A673 (cell line): Measurements from ENCODE around the gene ACTR10. TPM values are rescaled to one million over a fixed set of nuclear protein-coding genes. Genes with fewer than 3 reads are reported as not detected.

Experiments
- BruUV-seq: library from RNA; stranded (reverse); fragments of 400-500 nt; replicated peaks from 2 replicates; lab custom pipeline; 2021; lab: Mats Ljungman, UMichigan
- CTCF ChIA-PET: fragments of 300-600 bp; sonication (Branson Sonifier 250); formaldehyde crosslinking; loops from one replicate; lab custom pipeline; 2022; ENCODE audit warnings: antibody characterized with exemption; lab: Charles Lee
- POLR2A ChIA-PET: fragments of 300-600 bp; sonication (Branson Sonifier 250); formaldehyde crosslinking; loops from one replicate; lab custom pipeline; 2022; ENCODE audit warnings: antibody characterized with exemption; ENCODE audit not compliant: low non-redundant PET; lab: Charles Lee
- DNase-seq: peaks from one replicate; pipeline ENCODE4 v3.0.0-alpha.2; 2015; ENCODE audit warnings: low spot score
- H3K27ac ChIP-seq: fragments of 200-600 bp; sonication (generic); 2 replicates; pipeline ENCODE4 v1.5.1; 2016; ENCODE audit warnings: mixed run types, low read depth, mild to moderate bottlenecking, mixed read lengths, antibody characterized with exemption, low read length; ENCODE audit not compliant: poor library complexity, severe bottlenecking
- H3K27me3 ChIP-seq: fragments of 200-600 bp; sonication (generic); replicated peaks from 2 replicates; pipeline ENCODE4 v1.6.1; 2017; ENCODE audit warnings: mixed run types, low read depth, mild to moderate bottlenecking, mixed read lengths, antibody characterized with exemption, low read length; ENCODE audit not compliant: insufficient read depth, poor library complexity
- H3K36me3 ChIP-seq: fragments of 200-600 bp; sonication (generic); 2 replicates; pipeline ENCODE4 v1.6.1; 2016; ENCODE audit warnings: mixed run types, mild to moderate bottlenecking, mixed read lengths, antibody characterized with exemption, low read length; ENCODE audit not compliant: insufficient read depth, poor library complexity, severe bottlenecking
- H3K4me1 ChIP-seq: fragments of 200-600 bp; sonication (generic); 2 replicates; pipeline ENCODE4 v1.6.1; 2017; ENCODE audit warnings: mixed run types, mild to moderate bottlenecking, mixed read lengths, antibody characterized with exemption, low read length; ENCODE audit not compliant: insufficient read depth, poor library complexity, severe bottlenecking
- H3K4me3 ChIP-seq: fragments of 200-600 bp; sonication (generic); 2 replicates; pipeline ENCODE4 v1.5.1; 2016; ENCODE audit warnings: low read depth, mixed run types, mild to moderate bottlenecking, mixed read lengths, low read length; ENCODE audit not compliant: poor library complexity, severe bottlenecking
- H3K9me3 ChIP-seq: fragments of 200-600 bp; sonication (generic); 2 replicates; pipeline ENCODE4 v1.6.1; 2016; ENCODE audit warnings: mixed run types, low read depth, mild to moderate bottlenecking, mixed read lengths, antibody characterized with exemption, low read length; ENCODE audit not compliant: poor library complexity, severe bottlenecking
- EZH2 ChIP-seq: fragments of 200-600 bp; sonication (generic); IDR thresholded peaks from 2 replicates; pipeline ENCODE4 v1.6.1; 2017; ENCODE audit warnings: borderline replicate concordance, low read depth, mild to moderate bottlenecking, mixed read lengths, antibody characterized with exemption, low read length; ENCODE audit not compliant: poor library complexity, severe bottlenecking
- intact Hi-C: fragments of 100-400 bp; cut with micrococcal nuclease; formaldehyde crosslinking; loops from one replicate; pipeline ENCODE4 v1.10.0; 2022; ENCODE audit not compliant: unreplicated experiment
- total RNA-seq: library from RNA; stranded (reverse); gene quantifications from 2 replicates; pipeline ENCODE4 v1.2.3, GENCODE V29; 2021
- TF ChIP-seq, protein P1 (sequence below): fragments of 300-800, 200-600 bp; sonication (generic); conservative IDR thresholded peaks from 2 replicates; pipeline ENCODE4 v1.5.1; 2017; ENCODE audit warnings: low read depth, mild to moderate bottlenecking, antibody characterized with exemption, low read length, moderate library complexity, mixed read lengths

The ACTR10 gene
- total RNA-seq, 1 experiment from 2014 or later: 54.7 TPM

DNA sequence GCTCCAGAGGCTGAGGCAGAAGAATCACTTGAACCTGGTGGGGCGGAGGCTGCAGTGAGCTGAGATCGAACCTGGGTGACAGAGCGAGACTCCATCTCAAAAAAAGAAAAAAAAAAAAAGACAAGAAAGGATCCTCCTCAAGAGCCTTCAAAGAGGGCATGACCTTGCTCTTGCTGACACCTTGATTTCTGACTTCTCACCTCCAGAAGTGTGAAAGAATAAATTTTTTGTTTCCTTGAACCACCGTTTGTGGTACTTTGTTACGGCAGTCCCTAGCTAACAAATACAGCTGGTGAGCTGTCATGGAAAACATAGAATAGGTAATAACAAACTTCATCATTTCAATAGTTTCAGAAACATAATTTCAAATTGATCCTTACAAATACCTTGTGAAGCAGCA lies 1.9 kb upstream of the ACTR10 start:
- DNase-seq: no peak
- Histone ChIP-seq H3K9me3 (no peaks in the 10 kb centered on the region), H3K27me3 (no peaks in the 10 kb centered on the region), H3K27ac (no peak overlapping the region), H3K4me1 (peaks cover 9% of the 10 kb centered on the region), H3K36me3 (no peaks in the 10 kb centered on the region), H3K4me3 (no peak overlapping the region)
- intact Hi-C loops: no loop called here
- TF ChIP-seq, protein P1, sequence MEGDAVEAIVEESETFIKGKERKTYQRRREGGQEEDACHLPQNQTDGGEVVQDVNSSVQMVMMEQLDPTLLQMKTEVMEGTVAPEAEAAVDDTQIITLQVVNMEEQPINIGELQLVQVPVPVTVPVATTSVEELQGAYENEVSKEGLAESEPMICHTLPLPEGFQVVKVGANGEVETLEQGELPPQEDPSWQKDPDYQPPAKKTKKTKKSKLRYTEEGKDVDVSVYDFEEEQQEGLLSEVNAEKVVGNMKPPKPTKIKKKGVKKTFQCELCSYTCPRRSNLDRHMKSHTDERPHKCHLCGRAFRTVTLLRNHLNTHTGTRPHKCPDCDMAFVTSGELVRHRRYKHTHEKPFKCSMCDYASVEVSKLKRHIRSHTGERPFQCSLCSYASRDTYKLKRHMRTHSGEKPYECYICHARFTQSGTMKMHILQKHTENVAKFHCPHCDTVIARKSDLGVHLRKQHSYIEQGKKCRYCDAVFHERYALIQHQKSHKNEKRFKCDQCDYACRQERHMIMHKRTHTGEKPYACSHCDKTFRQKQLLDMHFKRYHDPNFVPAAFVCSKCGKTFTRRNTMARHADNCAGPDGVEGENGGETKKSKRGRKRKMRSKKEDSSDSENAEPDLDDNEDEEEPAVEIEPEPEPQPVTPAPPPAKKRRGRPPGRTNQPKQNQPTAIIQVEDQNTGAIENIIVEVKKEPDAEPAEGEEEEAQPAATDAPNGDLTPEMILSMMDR: no peak
- TF ChIP-seq EZH2: no peak
- BruUV-seq: no TSS peak
- ChIA-PET CTCF (no interaction called here), POLR2A (no interaction called here)

DNA sequence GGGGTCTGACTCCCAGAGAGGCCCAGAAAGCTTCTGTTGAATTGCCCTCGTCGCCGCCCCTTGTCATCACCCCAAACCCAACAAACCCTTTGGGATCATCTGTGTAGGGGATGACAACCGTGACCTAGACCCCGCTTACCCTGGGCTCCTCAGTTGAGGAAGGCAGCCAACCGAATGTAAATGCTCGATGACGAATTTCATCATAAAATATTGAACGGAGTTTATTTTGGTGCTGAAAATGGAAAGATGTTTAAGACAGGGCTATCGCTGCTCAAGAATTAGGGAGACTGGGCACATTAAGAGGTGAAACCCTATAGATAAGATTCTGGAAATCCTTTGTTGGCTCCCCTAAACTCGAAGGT lies 512 bp downstream of the ACTR10 start:
- H3K4me3 ChIP-seq: peak overlapping the region; percentile 90
- CTCF ChIA-PET: interaction anchor here (0.6 kb wide), 1 partner anchor 58 kb away, joined by 7 read pairs; no protein-coding TSS in a partner anchor
- peak overlapping the region; percentile 84 for H3K27ac ChIP-seq
- no peaks in the 10 kb centered on the region for H3K36me3 ChIP-seq
- H3K9me3 ChIP-seq: no peaks in the 10 kb centered on the region
- POLR2A ChIA-PET: no interaction called here
- intact Hi-C loops: no loop called here
- TF ChIP-seq, protein P1: no peak
- TF ChIP-seq EZH2: no peak
- DNase-seq: no peak
- no TSS peak for BruUV-seq
- peaks cover 9% of the 10 kb centered on the region for H3K4me1 ChIP-seq
- no peaks in the 10 kb centered on the region for H3K27me3 ChIP-seq

DNA sequence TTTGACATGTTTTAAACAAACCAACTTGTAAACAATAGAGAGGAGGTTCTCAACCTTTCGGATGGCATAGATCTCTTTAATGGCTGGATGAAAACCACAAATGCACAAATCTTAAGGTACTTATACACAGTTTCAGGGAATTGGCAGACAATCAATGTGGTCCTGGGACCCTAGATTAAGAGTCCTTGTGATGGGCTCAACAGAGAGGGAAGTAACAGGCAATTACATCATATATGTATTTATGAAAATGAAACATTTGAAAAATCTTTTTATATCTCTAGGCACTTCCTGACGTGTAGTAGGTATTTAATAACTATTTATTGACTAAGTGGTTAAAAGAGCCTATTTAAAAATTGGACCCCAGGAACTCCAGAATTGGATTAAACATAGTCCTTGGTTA lies 897 bp downstream of the ACTR10 start:
- TF ChIP-seq EZH2: no peak
- TF ChIP-seq, protein P1: no peak
- TSS peak; percentile 85 for BruUV-seq
- POLR2A ChIA-PET: no interaction called here
- H3K9me3 ChIP-seq: no peaks in the 10 kb centered on the region
- no peaks in the 10 kb centered on the region for H3K27me3 ChIP-seq
- H3K4me1 ChIP-seq: peaks cover 9% of the 10 kb centered on the region
- peak overlapping the region; percentile 90 for H3K4me3 ChIP-seq
- peak overlapping the region; percentile 84 for H3K27ac ChIP-seq
- no peaks in the 10 kb centered on the region for H3K36me3 ChIP-seq
- intact Hi-C loops: no loop called here
- CTCF ChIA-PET: no interaction called here
- DNase-seq: no peak
